ENCODE data around the gene MT2A.
A peak's percentile ranks its signal among the peaks of the same experiment; 100 is the strongest.

- TF ChIP-seq CTCF (conservative IDR thresholded peaks at IDR 0.05 in 1 of 2, IDR thresholded peaks at IDR 0.05 in 1 of 2; ENCODE audit: low read depth in 1 of 2, low read length in 2 of 2) (peak; percentile 8 to 47), EZH2 (IDR thresholded peaks at IDR 0.05; ENCODE audit: low read length, missing control alignments) (no peak)
These were observed 4.8 kb upstream of the MT2A start for GRCh38 chr16:56603589-56603988.
